AG10803 (cell line): Measurements from ENCODE around the gene KCNQ1.

Experiments
- DNase-seq: peaks from one replicate; pipeline ENCODE4 v3.0.0; 2010; ENCODE audit warnings: low read depth
- H3K4me3 ChIP-seq: 2 replicates; pipeline ENCODE4 v1.5.1; 2011; ENCODE audit warnings: mild to moderate bottlenecking, low read length, control low read depth
- TF ChIP-seq, protein P1 (sequence below): conservative IDR thresholded peaks from 2 replicates; pipeline ENCODE4 v1.5.1; 2011; ENCODE audit warnings: mild to moderate bottlenecking, low read length, control low read depth, inconsistent platforms

The KCNQ1 gene

GRCh38 chr11:2399488-2400068 lies 45.2 kb upstream of the KCNQ1 start:
- peak overlapping the region; percentile 68 for H3K4me3 ChIP-seq
- TF ChIP-seq, protein P1, sequence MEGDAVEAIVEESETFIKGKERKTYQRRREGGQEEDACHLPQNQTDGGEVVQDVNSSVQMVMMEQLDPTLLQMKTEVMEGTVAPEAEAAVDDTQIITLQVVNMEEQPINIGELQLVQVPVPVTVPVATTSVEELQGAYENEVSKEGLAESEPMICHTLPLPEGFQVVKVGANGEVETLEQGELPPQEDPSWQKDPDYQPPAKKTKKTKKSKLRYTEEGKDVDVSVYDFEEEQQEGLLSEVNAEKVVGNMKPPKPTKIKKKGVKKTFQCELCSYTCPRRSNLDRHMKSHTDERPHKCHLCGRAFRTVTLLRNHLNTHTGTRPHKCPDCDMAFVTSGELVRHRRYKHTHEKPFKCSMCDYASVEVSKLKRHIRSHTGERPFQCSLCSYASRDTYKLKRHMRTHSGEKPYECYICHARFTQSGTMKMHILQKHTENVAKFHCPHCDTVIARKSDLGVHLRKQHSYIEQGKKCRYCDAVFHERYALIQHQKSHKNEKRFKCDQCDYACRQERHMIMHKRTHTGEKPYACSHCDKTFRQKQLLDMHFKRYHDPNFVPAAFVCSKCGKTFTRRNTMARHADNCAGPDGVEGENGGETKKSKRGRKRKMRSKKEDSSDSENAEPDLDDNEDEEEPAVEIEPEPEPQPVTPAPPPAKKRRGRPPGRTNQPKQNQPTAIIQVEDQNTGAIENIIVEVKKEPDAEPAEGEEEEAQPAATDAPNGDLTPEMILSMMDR, result no peak
- DNase-seq, result no peak

DNA sequence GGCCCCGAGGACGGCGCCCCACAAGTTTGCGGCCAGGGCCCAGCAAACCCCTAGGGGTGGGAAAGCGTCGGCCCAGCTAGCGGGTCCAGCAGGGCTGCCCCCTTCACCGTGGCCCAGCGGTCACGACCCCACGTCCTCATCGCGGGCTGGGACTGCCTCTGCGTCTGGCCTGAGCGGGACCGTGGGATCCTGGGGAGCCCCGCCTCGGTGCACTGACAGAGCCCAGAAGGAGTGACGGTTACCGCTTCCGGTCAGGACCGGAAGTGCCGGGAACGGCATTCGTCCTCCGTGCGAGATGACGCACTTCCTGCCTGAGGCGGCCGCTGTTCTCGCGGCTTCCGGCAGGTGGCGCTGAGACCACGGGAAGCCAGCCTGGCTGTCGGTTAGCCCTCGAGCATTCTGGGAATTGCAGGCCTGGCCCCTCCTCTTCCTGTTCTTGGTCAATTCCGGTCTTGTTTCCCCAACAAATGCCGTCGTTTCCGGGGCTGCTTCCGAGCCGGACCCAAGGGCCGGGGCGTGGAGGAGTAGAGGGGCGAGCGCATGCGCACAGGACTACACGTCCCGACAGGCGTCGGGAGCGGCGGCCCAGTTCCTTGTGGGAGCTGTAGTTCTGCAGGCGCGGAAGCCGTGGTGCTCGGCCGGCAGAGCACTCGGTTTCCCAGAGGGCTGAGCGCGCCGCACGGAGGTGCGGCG lies 44.6 kb upstream of the KCNQ1 start, which contains the start of gene TSSC4:
Gene TSSC4, plus strand, starts transcription at position 682 of the 693 bp plus-strand sequence. CDS start 1,884 bp downstream, outside the sequence.
- DNase-seq, result peak; percentile 100
- TF ChIP-seq, protein P1, result peak; percentile 88
- H3K4me3 ChIP-seq, result peak within 1 kb of the TSS; percentile 100

- no peak for DNase-seq
- TF ChIP-seq, protein P1, result no peak
- H3K4me3 ChIP-seq, result peak overlapping the region; percentile 100
Observed at GRCh38 chr11:2400762-2401435, 43.9 kb upstream of the KCNQ1 start.

DNA sequence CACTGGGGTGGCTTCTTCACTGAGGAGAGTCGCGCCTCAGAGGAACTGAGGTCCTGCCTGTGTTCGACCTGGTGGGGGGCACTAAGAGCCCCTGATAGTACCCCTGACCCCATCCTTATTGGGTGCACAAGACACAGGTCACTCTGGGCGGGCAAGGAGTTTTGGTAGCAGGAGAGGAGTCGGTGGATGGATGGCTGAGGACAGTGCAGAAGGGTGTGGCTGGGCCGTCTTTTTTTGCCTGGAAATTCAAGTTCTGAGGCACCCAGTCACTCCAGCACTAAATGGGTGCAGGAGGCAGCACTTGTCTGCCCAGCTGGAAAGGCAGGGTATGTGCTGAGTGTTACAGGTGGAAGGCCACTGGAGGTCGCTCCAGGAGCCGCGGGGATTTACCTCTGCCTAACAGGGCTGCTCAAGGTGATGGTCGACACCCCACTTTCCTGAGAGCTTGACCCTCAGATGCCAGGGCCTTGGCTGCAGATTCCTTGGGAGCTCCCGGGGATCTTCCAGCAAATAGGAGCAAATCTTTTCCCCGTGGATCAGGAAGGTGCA lies 43.3 kb upstream of the KCNQ1 start:
- H3K4me3 ChIP-seq, result peak overlapping the region; percentile 100
- TF ChIP-seq, protein P1, result no peak
- no peak for DNase-seq

DNA sequence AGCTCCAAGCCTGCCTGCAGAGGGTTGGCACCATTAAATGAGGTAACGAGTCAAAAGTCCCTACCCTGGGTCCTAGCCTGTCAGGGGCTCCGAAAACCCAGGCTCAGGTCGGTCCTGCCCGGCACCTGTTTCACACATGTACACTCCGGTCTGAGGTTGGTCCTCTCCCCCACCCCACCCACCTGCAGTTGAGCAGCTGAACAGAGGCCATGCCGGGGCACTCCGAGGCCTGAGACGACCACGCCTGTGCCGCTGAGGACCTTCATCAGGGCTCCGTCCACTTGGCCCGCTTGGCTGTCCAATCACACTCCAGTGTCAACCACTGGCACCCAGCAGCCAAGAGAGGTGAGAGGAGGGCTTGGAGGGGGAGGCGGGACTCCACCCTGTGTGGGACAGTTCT lies 42.7 kb upstream of the KCNQ1 start:
- DNase-seq, result no peak
- TF ChIP-seq, protein P1, result no peak
- H3K4me3 ChIP-seq, result peak overlapping the region; percentile 100

- no peak for DNase-seq
- TF ChIP-seq, protein P1, result no peak
Observed at GRCh38 chr11:2402890-2403645, 41.7 kb upstream of the KCNQ1 start.

More at GRCh38 chr11:2402890-2403645, 41.7 kb upstream of the KCNQ1 start:
- H3K4me3 ChIP-seq, result no peak overlapping the region
